Fibroblast of pulmonary artery (primary cell): ENCODE results near the gene GATA5.

Experiments used
- DNase-seq: peaks from one replicate; pipeline ENCODE4 v3.0.0-alpha.2; 2010; ENCODE audit warnings: low read depth
- H3K4me3 ChIP-seq: replicated peaks from 2 replicates; pipeline ENCODE4 v1.5.1; 2011; ENCODE audit warnings: low read depth, mild to moderate bottlenecking, control low read depth, low read length, moderate library complexity
- TF ChIP-seq, protein P1 (sequence below): IDR thresholded peaks from 2 replicates; pipeline ENCODE4 v1.5.1; 2011; ENCODE audit warnings: mild to moderate bottlenecking, control low read depth, low read length, inconsistent platforms; ENCODE audit errors: missing control alignments

Gene GATA5

DNA sequence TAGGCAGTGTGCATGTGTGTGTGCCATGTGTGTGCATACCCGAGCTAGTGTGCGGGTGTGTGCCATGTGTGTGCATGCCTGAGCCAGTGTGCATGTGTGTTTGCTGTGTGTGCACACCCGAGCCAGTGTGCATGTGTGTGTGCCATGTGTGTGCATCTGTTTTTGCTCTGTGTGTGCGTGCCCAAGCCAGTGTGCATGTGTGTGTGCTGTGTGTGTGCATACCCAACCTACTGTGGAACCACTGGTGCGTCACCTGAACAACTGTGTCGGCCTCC is 54.1 kb downstream of the GATA5 start:
- TF ChIP-seq, protein P1, sequence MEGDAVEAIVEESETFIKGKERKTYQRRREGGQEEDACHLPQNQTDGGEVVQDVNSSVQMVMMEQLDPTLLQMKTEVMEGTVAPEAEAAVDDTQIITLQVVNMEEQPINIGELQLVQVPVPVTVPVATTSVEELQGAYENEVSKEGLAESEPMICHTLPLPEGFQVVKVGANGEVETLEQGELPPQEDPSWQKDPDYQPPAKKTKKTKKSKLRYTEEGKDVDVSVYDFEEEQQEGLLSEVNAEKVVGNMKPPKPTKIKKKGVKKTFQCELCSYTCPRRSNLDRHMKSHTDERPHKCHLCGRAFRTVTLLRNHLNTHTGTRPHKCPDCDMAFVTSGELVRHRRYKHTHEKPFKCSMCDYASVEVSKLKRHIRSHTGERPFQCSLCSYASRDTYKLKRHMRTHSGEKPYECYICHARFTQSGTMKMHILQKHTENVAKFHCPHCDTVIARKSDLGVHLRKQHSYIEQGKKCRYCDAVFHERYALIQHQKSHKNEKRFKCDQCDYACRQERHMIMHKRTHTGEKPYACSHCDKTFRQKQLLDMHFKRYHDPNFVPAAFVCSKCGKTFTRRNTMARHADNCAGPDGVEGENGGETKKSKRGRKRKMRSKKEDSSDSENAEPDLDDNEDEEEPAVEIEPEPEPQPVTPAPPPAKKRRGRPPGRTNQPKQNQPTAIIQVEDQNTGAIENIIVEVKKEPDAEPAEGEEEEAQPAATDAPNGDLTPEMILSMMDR = no peak
- no peak overlapping the region for H3K4me3 ChIP-seq
- DNase-seq = no peak

DNA sequence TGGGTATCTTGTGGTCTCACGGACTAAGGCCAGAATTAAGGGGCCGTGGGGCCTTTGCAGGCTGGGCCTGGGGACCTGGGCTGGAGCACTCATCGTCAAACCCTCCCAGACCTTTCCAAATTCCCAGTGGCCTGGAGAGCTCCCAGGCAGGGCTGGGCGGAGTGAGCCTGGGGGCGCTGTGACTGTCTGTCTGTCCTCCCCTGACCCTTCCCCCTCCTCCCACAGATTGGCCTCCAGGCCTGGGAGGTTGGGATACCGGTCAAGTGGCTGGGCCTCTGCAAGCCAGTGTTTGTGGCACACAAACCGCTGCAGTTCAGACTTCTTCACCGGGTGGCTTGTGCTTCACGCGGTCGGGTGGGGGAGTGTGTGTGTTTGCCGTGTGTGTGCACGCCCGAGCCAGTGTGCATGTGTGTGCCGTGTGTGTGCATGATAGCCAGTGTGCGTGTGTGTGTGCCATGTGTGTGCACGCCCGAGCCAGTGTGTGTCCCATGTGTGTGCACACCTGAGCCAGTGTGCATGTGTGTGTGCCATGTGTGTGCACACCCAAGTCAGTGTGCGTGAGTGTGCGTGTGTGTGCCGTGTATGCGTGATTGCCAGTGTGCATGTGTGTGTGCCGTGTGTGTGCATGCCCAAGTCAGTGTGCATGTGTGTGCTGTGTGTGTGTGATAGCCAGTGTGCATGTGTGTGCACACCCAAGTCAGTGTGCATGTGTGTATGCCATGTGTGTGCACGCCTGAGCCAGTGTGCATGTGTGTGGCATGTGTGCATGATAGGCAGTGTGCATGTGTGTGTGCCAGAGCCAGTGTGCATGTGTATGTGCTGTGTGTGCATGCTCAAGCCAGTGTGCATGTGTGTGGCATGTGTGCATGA is 54.7 kb downstream of the GATA5 start:
- H3K4me3 ChIP-seq = no peak overlapping the region
- TF ChIP-seq, protein P1 = no peak
- DNase-seq = no peak

DNA sequence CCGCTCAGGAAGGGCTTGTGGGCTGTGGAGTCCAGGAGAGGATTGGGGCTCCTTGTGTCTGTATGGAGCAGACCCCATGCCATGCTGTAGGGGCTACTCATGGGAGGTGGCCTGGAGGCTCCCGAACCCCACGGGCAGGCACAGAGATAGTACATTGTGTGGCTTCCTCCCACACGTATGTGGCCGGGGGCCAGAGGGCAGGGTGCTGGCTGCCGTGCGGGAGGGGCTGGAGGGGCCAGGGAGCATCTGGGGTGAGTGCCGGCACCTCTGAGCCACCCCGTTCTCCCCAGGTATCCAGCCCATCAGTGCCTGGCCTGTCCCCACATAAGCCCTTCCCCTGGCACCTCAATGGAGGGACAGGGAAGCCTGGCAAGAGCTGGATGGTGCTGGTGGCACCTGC is 56.0 kb downstream of the GATA5 start:
- TF ChIP-seq, protein P1 = no peak
- DNase-seq = no peak
- no peak overlapping the region for H3K4me3 ChIP-seq

DNA sequence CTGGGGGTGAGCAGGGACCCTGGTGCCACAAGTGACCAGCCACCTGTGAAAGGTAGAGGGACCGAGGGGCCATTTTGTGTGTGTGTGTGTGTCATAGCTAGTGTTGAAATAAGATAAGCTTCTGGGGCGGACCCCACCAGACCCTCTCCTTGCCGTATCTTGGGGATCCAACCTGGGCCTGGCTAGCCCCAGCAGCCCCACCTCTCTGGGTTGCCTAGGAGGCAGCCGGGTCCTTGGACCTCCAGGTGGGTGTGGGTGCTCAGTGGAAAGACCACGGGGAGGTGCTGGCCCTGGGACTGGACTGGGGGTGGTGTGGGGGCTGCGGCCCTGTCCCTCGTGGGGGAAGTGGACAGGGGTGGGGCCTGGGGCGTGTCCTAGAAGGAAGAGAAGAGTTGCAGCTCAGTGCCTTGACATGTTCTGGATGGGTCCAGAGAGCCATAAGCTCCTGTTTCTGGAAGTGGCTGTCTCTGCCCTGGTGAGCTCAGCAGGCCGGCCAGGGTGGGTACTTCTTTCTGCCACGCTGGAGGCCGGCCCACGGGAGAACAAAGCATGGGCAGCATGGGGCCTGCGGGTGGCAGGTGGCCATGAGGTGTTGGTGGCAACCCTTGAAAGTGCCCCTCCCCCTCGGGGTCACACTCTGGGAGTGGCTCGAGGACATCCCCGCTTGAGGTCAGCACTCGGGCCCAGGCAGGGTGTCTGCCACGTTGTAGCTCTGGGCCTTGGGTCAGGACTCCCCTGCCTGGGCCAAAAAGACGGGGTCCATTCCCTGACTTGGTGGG is 56.9 kb downstream of the GATA5 start:
- H3K4me3 ChIP-seq = no peak overlapping the region
- DNase-seq = no peak
- TF ChIP-seq, protein P1 = no peak

DNA sequence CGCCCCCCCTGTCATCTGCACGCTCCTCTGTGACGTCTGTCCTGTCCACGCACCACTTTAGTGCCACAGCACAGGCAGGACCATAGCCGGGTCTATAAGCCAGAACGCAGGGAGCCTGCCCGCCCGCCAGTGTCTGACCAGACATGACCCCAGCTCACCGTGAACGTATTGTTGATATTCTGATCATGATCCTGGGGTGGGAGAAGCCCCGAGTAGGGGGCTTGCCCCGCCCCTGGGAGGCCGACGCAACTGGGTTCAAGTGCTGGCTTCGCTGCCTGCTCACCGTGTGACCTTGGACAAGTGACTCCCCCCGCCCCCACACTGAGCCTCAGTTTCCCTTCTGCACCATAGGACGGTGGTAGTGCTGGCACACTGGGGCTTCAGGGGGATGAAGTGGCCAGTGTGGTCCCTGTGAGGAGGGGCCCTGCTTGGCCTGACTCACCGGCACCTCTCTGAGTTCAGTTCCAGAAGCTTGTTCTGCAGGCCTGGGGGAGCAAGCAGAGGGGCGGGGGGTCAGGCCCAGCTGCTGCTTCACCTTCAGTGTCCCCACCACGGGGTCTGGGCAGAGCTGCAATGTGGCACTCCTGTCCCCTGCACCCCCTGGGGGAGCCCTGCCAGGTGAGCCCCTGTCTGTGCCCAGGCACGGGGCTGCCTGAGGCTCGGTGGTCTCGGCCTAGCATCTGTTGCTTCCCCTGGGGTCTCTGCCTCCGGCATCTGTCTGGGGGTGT is 57.6 kb downstream of the GATA5 start:
- DNase-seq = no peak
- TF ChIP-seq, protein P1 = no peak
- no peak overlapping the region for H3K4me3 ChIP-seq

DNA sequence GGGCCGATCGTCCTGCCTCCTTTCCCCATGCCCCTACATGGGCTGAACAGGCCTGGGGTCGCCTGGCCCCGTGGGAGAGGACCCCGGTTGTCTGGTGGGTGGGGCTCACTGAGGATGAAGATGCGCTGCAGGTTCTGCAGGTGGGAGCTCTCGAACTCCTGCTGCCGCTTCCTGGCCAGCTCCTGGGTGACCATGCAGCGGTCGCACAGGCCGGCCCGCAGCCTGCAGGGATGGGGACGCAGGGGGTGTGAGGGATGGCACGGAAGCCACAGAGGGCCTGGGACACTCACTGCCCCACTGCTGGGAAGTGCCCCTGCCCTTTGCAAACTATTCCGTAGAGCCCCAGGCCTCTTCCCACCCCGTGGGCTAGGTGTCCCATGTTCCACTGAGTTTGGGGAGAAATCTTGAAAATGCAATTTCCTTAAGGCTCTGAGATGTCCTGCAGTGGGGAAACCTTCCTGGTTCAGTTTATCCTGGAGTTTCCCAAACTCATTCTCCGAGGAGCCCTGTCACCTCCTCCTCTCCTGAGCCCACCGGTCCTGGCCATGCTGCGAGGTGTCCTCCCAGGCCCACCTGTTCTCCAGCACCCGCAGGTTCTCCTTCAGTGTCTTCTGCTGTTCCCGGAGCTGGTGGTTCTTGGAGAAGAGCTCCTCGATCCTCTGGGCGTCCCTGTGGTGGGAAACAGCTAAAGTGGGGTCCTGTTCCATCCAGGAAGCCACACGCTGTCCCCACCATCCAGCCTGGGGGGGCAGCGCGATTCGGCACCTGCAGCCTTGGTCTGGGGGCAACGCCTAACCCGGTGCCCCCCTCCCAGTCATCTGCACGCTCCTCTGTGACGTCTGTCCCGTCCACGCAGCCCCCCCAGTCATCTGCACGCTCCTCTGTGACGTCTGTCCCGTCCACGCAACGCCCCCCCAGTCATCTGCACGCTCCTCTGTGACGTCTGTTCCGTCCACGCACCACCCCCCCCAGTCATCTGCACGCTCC is 58.9 kb downstream of the GATA5 start:
- DNase-seq = no peak
- no peak overlapping the region for H3K4me3 ChIP-seq
- TF ChIP-seq, protein P1 = no peak
